ENCODE data around the gene SLC25A22. TPM values are rescaled to one million over a fixed set of nuclear protein-coding genes. Genes with fewer than 3 reads are reported as not detected.
A peak's percentile ranks its signal among the peaks of the same experiment; 100 is the strongest.

SLC25A22 gene
- total RNA-seq, 2 donors from 2014 or later: 55.8 to 69.5 TPM

DNA sequence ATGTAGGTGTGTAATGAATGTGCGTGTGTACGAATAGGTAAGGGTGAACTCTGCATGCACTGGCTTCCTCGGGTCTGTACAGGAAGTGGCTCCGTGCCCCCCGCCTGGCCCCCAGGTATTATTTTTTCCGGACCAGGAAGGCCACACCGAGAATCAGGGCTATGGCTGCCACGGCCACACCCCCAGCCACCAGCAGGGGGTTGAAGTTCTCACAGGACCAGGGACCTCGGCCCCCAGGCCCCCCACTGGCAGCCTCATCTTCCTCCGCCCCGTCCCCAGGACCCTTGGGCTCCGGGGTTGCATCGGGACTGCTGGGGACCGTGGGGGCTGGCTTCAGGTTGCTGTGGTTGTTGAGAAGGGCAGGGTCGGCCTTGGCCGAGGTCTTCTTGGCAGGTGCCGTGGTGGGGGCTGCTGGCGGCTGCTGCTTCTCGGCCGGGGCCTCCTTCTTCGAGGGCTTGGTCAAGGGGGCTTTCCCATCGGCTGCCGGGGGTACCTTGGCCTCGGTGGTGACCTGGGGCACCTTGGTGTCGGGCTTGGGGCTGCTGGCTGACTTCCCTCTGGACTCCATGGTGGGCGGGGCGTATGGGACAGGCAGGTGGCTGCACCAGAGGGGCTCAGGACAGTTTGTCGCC, 10.0 kb downstream of the SLC25A22 start:
- Histone ChIP-seq H3K27ac (no peak overlapping the region), H3K4me3 (no peak overlapping the region), H3K9me3 (no peaks in the 10 kb centered on the region), H3K4me1 (peaks cover 19% of the 10 kb centered on the region), H3K36me3 (replicated peaks in 1 of 2; ENCODE audit: insufficient read depth in 1 of 2, low read depth in 2 of 2) (peaks cover 0 to 5% of the 10 kb centered on the region in 2 donors), H3K27me3 (no peaks in the 10 kb centered on the region)
- intact Hi-C loops (cut with DNase I): no loop called here
- WGBS, 2 donors: 53 to 60% methylated on average over 6 to 17 of the region's 28 CpGs
- TF ChIP-seq, protein P1, sequence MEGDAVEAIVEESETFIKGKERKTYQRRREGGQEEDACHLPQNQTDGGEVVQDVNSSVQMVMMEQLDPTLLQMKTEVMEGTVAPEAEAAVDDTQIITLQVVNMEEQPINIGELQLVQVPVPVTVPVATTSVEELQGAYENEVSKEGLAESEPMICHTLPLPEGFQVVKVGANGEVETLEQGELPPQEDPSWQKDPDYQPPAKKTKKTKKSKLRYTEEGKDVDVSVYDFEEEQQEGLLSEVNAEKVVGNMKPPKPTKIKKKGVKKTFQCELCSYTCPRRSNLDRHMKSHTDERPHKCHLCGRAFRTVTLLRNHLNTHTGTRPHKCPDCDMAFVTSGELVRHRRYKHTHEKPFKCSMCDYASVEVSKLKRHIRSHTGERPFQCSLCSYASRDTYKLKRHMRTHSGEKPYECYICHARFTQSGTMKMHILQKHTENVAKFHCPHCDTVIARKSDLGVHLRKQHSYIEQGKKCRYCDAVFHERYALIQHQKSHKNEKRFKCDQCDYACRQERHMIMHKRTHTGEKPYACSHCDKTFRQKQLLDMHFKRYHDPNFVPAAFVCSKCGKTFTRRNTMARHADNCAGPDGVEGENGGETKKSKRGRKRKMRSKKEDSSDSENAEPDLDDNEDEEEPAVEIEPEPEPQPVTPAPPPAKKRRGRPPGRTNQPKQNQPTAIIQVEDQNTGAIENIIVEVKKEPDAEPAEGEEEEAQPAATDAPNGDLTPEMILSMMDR (IDR thresholded peaks at IDR 0.05): no peak
- no peak for TF ChIP-seq POLR2A (IDR thresholded peaks at IDR 0.05)
- DNase-seq (no peak), ATAC-seq (no peak)

DNA sequence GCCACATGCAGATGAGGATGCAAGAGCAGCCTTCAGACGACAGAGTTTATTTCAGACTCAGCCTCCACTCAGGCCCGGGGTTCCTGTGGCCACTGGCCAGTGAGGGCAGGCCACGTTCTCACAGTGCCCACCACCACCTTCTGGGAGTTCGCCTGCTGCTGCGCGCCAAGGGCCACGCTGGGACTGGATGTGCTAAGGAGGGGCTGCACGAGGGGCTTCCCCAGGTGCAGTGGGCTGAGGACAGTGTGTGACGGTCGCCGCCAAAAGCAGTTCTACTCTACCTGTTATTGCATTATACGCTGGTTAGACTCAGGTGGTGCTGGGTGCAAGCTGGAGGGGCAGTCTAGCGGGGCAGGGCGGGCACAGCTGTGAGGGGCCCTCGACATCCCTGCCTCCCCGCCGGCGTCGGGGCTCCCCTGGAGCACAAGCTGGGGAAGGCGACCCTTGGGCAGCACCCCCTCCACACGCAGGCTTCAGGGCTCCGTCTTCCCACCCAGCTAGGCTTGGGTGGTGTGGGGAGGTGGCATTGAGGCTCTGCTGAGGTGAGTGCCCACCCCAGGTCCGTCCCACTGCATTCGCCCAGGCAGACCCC, 10.9 kb downstream of the SLC25A22 start:
- intact Hi-C loops (cut with DNase I): no loop called here
- DNase-seq (no peak), ATAC-seq (no peak)
- WGBS, 2 donors: 83 to 93% methylated on average over 11 to 24 of the region's 24 CpGs
- H3K36me3 ChIP-seq (replicated peaks in 1 of 2; ENCODE audit: insufficient read depth in 1 of 2, low read depth in 2 of 2): peaks cover 0 to 5% of the 10 kb centered on the region in 2 donors
- peaks cover 13% of the 10 kb centered on the region for H3K4me1 ChIP-seq
- TF ChIP-seq, protein P1 (IDR thresholded peaks at IDR 0.05): no peak
- TF ChIP-seq POLR2A (IDR thresholded peaks at IDR 0.05): no peak
- H3K27me3 ChIP-seq: no peaks in the 10 kb centered on the region
- H3K9me3 ChIP-seq: no peaks in the 10 kb centered on the region
- H3K4me3 ChIP-seq: no peak overlapping the region
- no peak overlapping the region for H3K27ac ChIP-seq

DNA sequence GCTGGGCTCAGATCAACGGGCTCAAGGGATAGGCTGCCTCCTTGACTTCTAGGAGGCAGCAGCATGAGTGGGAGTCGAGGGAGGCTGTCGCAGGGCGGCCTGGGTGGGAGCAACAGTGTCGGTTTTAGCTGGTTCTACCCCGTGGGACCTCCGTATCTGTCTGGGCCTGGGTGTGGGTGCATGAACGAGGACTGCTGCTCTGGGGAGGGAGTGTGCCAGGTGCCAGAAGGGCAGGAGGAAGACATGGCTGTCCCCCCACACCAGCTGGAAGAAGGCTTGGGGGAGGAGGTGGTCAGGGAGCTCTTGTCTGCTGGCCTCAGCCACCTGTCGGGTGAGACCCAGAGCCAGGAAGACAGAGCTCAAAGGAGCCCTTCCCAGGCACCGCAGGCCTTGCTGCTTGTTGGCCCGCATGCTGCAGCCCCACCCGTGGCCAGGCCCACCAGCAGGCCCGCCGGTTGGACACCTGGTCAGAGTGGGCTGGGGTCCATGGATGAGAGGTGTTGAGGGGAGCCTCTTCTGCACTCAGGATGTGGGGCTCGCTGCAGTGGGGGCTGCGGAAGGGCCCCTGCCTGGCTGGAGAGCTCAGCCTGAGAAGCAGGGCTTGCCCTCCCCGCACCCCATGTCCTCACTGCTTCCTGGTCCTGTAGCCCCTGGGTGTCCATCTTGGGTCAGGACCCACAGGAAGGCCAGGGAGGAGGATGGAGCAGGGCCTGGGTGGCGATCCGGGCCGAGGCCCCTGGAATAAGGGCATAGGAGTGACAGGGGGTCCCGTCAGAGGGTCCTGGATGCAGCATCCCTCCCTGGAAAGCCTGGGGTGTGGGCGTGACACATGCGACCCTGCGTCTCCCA, 11.6 kb downstream of the SLC25A22 start:
- Histone ChIP-seq H3K36me3 (replicated peaks in 1 of 2; ENCODE audit: insufficient read depth in 1 of 2, low read depth in 2 of 2) (no peaks in the 10 kb centered on the region), H3K27me3 (no peaks in the 10 kb centered on the region), H3K27ac (no peak overlapping the region), H3K4me3 (no peak overlapping the region), H3K9me3 (no peaks in the 10 kb centered on the region), H3K4me1 (peaks cover 13% of the 10 kb centered on the region)
- no peak for DNase-seq
- no peak for ATAC-seq
- no peak for TF ChIP-seq POLR2A (IDR thresholded peaks at IDR 0.05)
- TF ChIP-seq, protein P1 (IDR thresholded peaks at IDR 0.05): no peak
- WGBS, 2 donors: 67 to 76% methylated on average over 10 to 23 of the region's 24 CpGs
- intact Hi-C loops (cut with DNase I): no loop called here

DNA sequence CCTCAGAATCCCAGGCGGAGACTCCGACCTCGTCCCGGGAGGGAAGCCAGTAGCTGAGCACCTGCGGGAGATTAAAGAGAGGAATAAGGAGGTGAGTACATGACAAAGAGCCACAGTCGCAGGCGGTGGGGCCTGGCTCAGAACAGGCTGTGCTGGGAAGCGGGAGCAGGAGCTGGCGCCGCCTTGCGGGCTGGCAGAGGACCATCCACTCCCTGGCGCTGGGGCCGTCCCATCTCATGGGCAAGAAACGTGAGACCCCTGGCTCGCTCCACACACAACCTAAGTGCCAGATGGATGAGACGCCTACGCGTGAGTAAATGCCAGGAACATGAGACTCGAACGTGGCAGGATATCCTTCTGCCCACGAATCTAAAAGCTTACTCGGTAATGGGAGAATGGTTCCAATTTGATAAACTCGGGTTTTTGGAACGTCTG, 14.5 kb downstream of the SLC25A22 start:
- WGBS, 2 donors: 8 to 28% methylated on average over 21 to 24 of the region's 24 CpGs
- H3K27ac ChIP-seq: peak overlapping the region in 3 of 4 donors; percentile 29 to 61 (median 59)
- H3K9me3 ChIP-seq: no peaks in the 10 kb centered on the region
- intact Hi-C loops (cut with DNase I): no loop called here
- peak in 2 of 3 donors; percentile 52 for TF ChIP-seq POLR2A (IDR thresholded peaks at IDR 0.05)
- TF ChIP-seq, protein P1 (IDR thresholded peaks at IDR 0.05): peak; percentile 54 to 85 (median 79)
- no peaks in the 10 kb centered on the region for H3K36me3 ChIP-seq (replicated peaks in 1 of 2; ENCODE audit: insufficient read depth in 1 of 2, low read depth in 2 of 2)
- peaks cover 17% of the 10 kb centered on the region for H3K4me1 ChIP-seq
- H3K27me3 ChIP-seq: no peaks in the 10 kb centered on the region
- peak; percentile 94 for ATAC-seq
- DNase-seq: peak; percentile 84 to 93 (median 90)
- H3K4me3 ChIP-seq: no peak overlapping the region

Measured in body of pancreas (tissue), 4 donors.